GM19023 (cell line): Measurements from ENCODE around the gene GLI3.
A peak's percentile ranks its signal among the peaks of the same experiment; 100 is the strongest.

Source experiments
- ATAC-seq: cut with Tn5 transposase; IDR thresholded peaks from one replicate; pipeline ENCODE4 v1.9.1; 2021; ENCODE audit warnings: mild to moderate bottlenecking, moderate library complexity; ENCODE audit not compliant: unreplicated experiment

GLI3 gene

GRCh38 chr7:41976411-41976810, 260.6 kb downstream of the GLI3 start:
- no peak for ATAC-seq

- no peak for ATAC-seq
Measured at GRCh38 chr7:41975849-41976248, 261.2 kb downstream of the GLI3 start.

GRCh38 chr7:41974870-41975557, 262.0 kb downstream of the GLI3 start:
- ATAC-seq: no peak

GRCh38 chr7:41973202-41973730, 263.7 kb downstream of the GLI3 start:
- no peak for ATAC-seq

GRCh38 chr7:41972776-41973175, 264.2 kb downstream of the GLI3 start:
- no peak for ATAC-seq

GRCh38 chr7:41972270-41972669, 264.7 kb downstream of the GLI3 start:
- no peak for ATAC-seq

GRCh38 chr7:41971640-41972187, 265.3 kb downstream of the GLI3 start:
- ATAC-seq: no peak

- ATAC-seq: no peak
Measured at GRCh38 chr7:41970941-41971340, 266.1 kb downstream of the GLI3 start.

- ATAC-seq: no peak
Measured at GRCh38 chr7:41969561-41970105, 267.4 kb downstream of the GLI3 start.

- ATAC-seq: no peak
Measured at GRCh38 chr7:41967156-41967555, 269.9 kb downstream of the GLI3 start.

- no peak for ATAC-seq
Measured at GRCh38 chr7:41965951-41966505, 271.0 kb downstream of the GLI3 start.

GRCh38 chr7:41964849-41965745, 271.9 kb downstream of the GLI3 start:
- ATAC-seq: no peak

GRCh38 chr7:41964183-41964753, 272.7 kb downstream of the GLI3 start:
- ATAC-seq: no peak

GRCh38 chr7:41956705-41957104, 280.3 kb downstream of the GLI3 start:
- no peak for ATAC-seq

- no peak for ATAC-seq
Measured at GRCh38 chr7:41955893-41956675, 280.9 kb downstream of the GLI3 start.

- ATAC-seq: no peak
Measured at GRCh38 chr7:41955451-41955850, 281.6 kb downstream of the GLI3 start.

GRCh38 chr7:41954976-41955375, 282.0 kb downstream of the GLI3 start:
- no peak for ATAC-seq

- ATAC-seq: no peak
Measured at GRCh38 chr7:41948503-41948902, 288.5 kb downstream of the GLI3 start.

GRCh38 chr7:41943094-41943577, 293.9 kb downstream of the GLI3 start:
- peak; percentile 90 for ATAC-seq
